ENCODE data around the gene WFIKKN1.

The WFIKKN1 gene

GRCh38 chr16:634051-634670, 3.4 kb downstream of the WFIKKN1 start:
- no peak overlapping the region for H3K27ac Mint-ChIP-seq
- no peak for DNase-seq
- H3K9me3 Mint-ChIP-seq, result no peaks in the 10 kb centered on the region
- H3K27me3 Mint-ChIP-seq, result peaks cover 10% of the 10 kb centered on the region
- peak overlapping the region; percentile 56 for H3K4me3 Mint-ChIP-seq
- CTCF ChIA-PET, result no interaction called here
- peaks cover 12% of the 10 kb centered on the region for H3K4me1 Mint-ChIP-seq
- H3K36me3 Mint-ChIP-seq, result peaks cover 3% of the 10 kb centered on the region

DNA sequence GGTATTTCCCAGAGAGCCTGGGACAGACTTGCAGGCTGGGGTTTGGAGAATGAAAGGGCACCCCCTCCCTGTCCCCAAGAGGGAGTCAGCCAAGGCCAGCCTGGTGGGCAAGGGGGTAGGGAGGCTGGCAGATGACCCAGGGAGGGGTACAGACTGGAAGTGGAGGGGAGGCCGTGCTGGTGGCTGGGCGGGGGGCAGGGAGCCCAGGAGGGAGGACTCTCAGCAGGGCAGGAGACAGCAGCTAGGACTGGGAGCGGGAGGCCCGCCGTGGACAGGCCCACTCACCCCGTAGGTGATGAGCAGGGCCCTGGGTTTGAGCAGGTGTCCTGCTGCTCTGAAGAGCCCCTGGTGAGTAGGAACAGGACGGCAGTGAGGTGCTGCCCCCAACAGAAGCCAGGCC, 4.2 kb downstream of the WFIKKN1 start:
- Mint-ChIP-seq H3K27ac (no peak overlapping the region), H3K36me3 (peaks cover 3% of the 10 kb centered on the region), H3K9me3 (no peaks in the 10 kb centered on the region), H3K4me3 (peak overlapping the region; percentile 71), H3K4me1 (peaks cover 12% of the 10 kb centered on the region), H3K27me3 (peaks cover 10% of the 10 kb centered on the region)
- CTCF ChIA-PET, result no interaction called here
- DNase-seq, result no peak

- CTCF ChIA-PET, result interaction anchor here (0.6 to 1.1 kb wide), 2 partner anchors 12 to 13 kb away, joined by 3 read pairs; no protein-coding TSS in a partner anchor
- Mint-ChIP-seq H3K4me1 (peaks cover 12% of the 10 kb centered on the region), H3K9me3 (no peaks in the 10 kb centered on the region), H3K4me3 (peak overlapping the region; percentile 94), H3K36me3 (peaks cover 3% of the 10 kb centered on the region), H3K27me3 (peaks cover 10% of the 10 kb centered on the region), H3K27ac (peak overlapping the region; percentile 42)
- DNase-seq, result peak; percentile 43
These were observed 4.9 kb downstream of the WFIKKN1 start for GRCh38 chr16:635573-636205.

- DNase-seq, result peak; percentile 96
- Mint-ChIP-seq H3K4me3 (peak within 1 kb of the TSS; percentile 94), H3K27ac (peak within 1 kb of the TSS; percentile 99), H3K9me3 (no peaks in the 10 kb centered on the region), H3K27me3 (peaks cover 10% of the 10 kb centered on the region), H3K36me3 (peaks cover 3% of the 10 kb centered on the region), H3K4me1 (peaks cover 12% of the 10 kb centered on the region)
- CTCF ChIA-PET, result interaction anchor here (0.6 to 1.1 kb wide), 3 partner anchors 11 to 110 kb away, joined by 3 read pairs; no protein-coding TSS in a partner anchor
These were observed 5.7 kb downstream of the WFIKKN1 start, which contains the start of gene METTL26 for GRCh38 chr16:636206-637080. TSS of gene METTL26 (minus strand) at chr16:636305. CDS start at chr16:636290, 15 bp downstream.

DNA sequence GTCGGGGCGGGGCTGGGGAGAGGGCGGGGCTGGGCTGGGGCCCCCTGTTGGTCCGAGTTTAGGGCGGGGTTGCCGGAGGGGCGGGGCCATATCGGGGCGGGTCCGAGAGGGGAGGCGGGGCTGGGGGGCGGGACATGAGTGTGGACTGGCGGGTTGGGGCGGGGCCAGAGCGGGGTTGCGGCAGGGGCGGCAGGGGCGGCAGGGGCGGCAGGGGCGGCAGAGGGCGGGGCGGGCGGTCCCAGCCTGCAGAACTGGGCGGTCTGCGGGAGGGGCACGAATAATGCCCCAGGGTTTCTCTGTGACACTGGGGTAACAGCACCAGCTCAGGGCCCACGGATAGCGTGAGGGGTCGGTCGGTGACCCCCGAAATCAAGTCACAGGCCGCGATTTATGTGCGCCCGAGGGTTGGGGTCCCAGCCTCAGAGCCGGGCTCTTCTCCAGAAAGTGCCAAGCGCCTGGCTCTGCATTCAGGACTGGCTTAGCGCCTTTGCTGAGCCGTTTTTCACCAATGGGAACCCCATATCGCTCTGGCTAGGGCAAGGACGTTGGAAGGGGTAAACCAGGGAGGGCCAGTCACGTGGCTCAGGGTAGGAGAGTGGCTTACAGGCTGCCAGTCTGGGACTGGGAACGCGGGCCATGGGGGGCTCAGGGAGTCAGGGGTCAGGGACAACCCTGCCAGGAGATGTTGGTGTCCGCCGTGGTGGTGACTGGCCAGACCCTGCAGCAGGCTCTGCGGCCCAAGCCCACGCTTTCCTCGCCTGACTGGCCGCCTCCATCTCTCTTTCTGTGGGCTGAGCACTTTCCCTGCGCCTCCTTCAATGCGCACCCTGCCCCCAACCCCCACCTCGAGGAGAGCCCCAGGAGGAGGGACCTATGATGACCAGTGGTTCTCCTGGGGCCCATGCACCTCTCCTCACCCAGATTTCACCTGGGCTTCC, 6.6 kb downstream of the WFIKKN1 start:
- Mint-ChIP-seq H3K4me3 (peak overlapping the region; percentile 94), H3K4me1 (peaks cover 12% of the 10 kb centered on the region), H3K36me3 (peaks cover 3% of the 10 kb centered on the region), H3K27me3 (peaks cover 7% of the 10 kb centered on the region), H3K27ac (peak overlapping the region; percentile 99), H3K9me3 (no peaks in the 10 kb centered on the region)
- CTCF ChIA-PET, result interaction anchor here (1.1 kb wide), 2 partner anchors 11 to 111 kb away, joined by 3 read pairs; no protein-coding TSS in a partner anchor
- DNase-seq, result peak; percentile 92

- H3K27me3 Mint-ChIP-seq, result peaks cover 7% of the 10 kb centered on the region
- peak overlapping the region; percentile 31 for H3K4me3 Mint-ChIP-seq
- no peak for DNase-seq
- CTCF ChIA-PET, result no interaction called here
- no peak overlapping the region for H3K27ac Mint-ChIP-seq
- H3K9me3 Mint-ChIP-seq, result no peaks in the 10 kb centered on the region
- peaks cover 16% of the 10 kb centered on the region for H3K4me1 Mint-ChIP-seq
- peaks cover 3% of the 10 kb centered on the region for H3K36me3 Mint-ChIP-seq
These were observed 7.3 kb downstream of the WFIKKN1 start for GRCh38 chr16:638034-638543.

- Mint-ChIP-seq H3K27ac (no peak overlapping the region), H3K4me3 (no peak overlapping the region)
- CTCF ChIA-PET, result no interaction called here
These were observed 8.1 kb downstream of the WFIKKN1 start for GRCh38 chr16:638836-639235.

GRCh38 chr16:640614-641013, 9.8 kb downstream of the WFIKKN1 start:
- peaks cover 7% of the 10 kb centered on the region for H3K27me3 Mint-ChIP-seq
- H3K36me3 Mint-ChIP-seq, result peaks cover 3% of the 10 kb centered on the region
- H3K4me3 Mint-ChIP-seq, result peak overlapping the region; percentile 44
- DNase-seq, result no peak
- H3K27ac Mint-ChIP-seq, result no peak overlapping the region
- CTCF ChIA-PET, result no interaction called here
- peaks cover 16% of the 10 kb centered on the region for H3K4me1 Mint-ChIP-seq
- no peaks in the 10 kb centered on the region for H3K9me3 Mint-ChIP-seq

More at GRCh38 chr16:638836-639235, 8.1 kb downstream of the WFIKKN1 start:
- Mint-ChIP-seq H3K4me1 (peaks cover 20% of the 10 kb centered on the region), H3K27me3 (peaks cover 7% of the 10 kb centered on the region), H3K36me3 (peaks cover 3% of the 10 kb centered on the region), H3K9me3 (no peaks in the 10 kb centered on the region)
- DNase-seq, result no peak

DNA sequence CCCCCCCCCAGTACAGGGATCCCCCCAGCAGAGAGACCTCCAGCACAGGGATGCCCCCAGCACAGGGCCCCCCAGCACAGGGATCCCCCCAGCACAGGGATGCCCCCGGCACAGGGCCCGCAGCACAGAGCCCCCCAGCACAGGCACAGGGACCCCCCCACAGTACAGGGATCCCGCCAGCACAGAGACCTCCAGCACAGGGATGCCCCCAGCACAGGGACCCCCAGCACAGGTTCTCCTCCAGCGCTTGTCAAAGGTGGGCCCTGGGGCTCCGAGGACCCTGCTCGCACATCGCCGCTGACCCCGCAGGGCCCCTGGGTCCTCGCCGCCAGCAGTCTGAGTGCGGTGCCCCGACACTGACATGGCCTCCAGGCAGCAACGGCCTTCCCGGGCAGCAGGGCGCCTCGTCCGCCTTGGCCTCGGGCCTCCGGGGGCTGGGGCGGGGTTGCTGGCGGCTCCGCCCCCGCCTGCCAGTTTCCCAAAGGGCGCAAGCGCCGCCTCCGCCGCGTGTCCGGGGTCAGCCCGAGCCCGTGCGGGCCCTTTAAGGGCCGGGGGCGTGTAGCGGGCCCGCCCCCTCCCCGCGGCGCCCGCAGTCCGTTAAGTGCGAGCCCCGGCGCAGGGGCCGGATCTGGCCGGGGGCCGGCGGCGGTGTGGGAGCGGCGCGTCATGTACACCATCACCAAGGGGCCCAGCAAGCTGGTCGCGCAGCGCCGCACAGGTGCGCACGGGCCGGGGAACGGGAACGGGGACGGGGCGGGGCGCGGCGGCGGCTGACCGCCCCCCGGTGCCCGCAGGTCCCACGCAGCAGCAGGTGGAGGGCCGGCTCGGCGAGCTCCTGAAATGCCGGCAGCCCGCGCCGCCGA, 10.8 kb downstream of the WFIKKN1 start, which contains the start of gene MCRIP2:
Gene MCRIP2 (plus strand): TSS at position 503 of the 863 bp plus-strand sequence. CDS start 164 bp downstream, at position 667.
- Mint-ChIP-seq H3K27ac (peak within 1 kb of the TSS; percentile 33), H3K36me3 (peaks cover 2% of the 10 kb centered on the region), H3K4me1 (peaks cover 15% of the 10 kb centered on the region), H3K27me3 (peaks cover 3% of the 10 kb centered on the region), H3K9me3 (no peaks in the 10 kb centered on the region), H3K4me3 (peak within 1 kb of the TSS; percentile 68)
- DNase-seq, result peak; percentile 83
- CTCF ChIA-PET, result no interaction called here

DNA sequence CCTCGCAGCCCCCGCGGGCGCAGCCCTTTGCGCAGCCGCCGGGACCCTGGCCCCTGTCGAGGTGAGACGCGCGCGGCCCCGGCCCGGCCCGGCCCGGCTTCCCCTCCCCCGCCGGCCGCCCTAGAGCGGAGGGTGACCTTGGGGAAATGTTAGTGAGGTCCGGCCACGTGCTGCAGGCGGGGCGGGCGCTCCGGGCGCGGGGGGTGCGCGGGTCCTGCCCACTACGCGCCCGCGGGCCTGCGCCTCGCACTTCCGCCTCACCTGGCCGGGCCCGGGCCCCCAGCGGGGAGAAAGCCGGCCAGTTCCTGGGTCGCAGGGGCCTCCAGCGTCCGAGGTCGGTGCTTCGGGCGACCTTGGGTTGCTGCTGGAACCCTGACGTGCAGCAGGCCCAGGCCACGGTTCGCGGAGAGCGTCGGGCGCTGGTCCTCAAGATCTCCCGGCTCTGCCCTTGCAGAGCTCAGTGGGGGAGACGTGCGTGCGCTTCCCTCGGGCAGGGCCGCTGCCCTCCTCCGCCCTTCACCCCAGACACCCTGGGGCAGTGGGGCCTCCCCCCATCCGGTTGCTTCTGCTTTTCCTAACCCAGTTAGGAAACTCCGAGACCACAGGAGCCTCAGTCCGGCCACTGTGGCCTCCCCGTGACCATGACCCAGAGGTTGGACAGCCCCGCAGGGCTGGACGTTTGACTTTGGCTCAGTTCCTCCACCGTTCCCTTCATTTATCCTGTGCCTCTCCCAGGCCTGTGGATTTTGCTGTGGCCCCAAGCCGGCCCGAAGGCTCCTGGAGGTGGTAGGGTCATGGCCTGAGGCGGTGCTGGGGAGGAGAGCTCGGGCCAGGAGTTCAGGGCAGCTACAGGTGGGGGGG, 11.6 kb downstream of the WFIKKN1 start:
- peak overlapping the region; percentile 33 for H3K27ac Mint-ChIP-seq
- H3K4me3 Mint-ChIP-seq, result peak overlapping the region; percentile 68
- H3K27me3 Mint-ChIP-seq, result no peaks in the 10 kb centered on the region
- CTCF ChIA-PET, result no interaction called here
- peak; percentile 63 for DNase-seq
- peaks cover 12% of the 10 kb centered on the region for H3K4me1 Mint-ChIP-seq
- H3K36me3 Mint-ChIP-seq, result no peaks in the 10 kb centered on the region
- H3K9me3 Mint-ChIP-seq, result no peaks in the 10 kb centered on the region

GRCh38 chr16:643050-643368, 12.2 kb downstream of the WFIKKN1 start:
- CTCF ChIA-PET, result no interaction called here
- peaks cover 14% of the 10 kb centered on the region for H3K4me1 Mint-ChIP-seq
- no peak for DNase-seq
- no peaks in the 10 kb centered on the region for H3K36me3 Mint-ChIP-seq
- H3K9me3 Mint-ChIP-seq, result no peaks in the 10 kb centered on the region
- no peak overlapping the region for H3K27ac Mint-ChIP-seq
- H3K27me3 Mint-ChIP-seq, result no peaks in the 10 kb centered on the region
- peak overlapping the region; percentile 68 for H3K4me3 Mint-ChIP-seq

DNA sequence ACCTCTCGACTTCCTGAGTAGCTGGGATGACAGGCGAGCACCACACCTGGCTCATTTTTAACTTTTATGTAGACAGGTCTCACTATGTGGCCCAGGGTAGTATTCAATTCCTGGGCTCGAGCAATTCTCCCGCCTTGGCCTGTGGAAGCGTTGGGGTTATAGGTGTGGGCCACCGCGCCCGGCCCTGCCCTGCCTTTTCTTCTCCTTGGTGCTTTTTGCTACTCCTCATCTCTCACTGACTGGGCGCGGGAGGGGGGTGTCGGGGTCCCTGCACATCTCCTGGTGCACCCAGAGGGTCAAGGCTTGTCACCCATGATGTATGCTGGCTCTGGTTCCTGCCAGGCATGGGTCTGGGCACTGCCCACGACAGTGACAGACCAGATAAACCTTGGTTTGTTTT, 13.8 kb downstream of the WFIKKN1 start:
- DNase-seq, result no peak

More for the DNA sequence above, 13.8 kb downstream of the WFIKKN1 start:
- CTCF ChIA-PET, result no interaction called here
- peaks cover 19% of the 10 kb centered on the region for H3K4me1 Mint-ChIP-seq
- H3K36me3 Mint-ChIP-seq, result no peaks in the 10 kb centered on the region
- H3K4me3 Mint-ChIP-seq, result no peak overlapping the region
- no peak overlapping the region for H3K27ac Mint-ChIP-seq
- no peaks in the 10 kb centered on the region for H3K9me3 Mint-ChIP-seq
- H3K27me3 Mint-ChIP-seq, result no peaks in the 10 kb centered on the region
